Keratinocyte (primary cell): Measurements from ENCODE around the gene RAB30. TPM values are rescaled to one million over a fixed set of nuclear protein-coding genes. Genes with fewer than 3 reads are reported as not detected.

ENCODE experiments used
- DNase-seq: peaks from one replicate; pipeline ENCODE4 v3.0.0-alpha.2; 2011; ENCODE audit warnings: low read depth, missing footprints, low spot score
- FAIRE-seq: peaks from 2 replicates; lab custom pipeline; 2011; peaks lifted over from hg19 to GRCh38; lab: Jason Lieb, UNC
- H2AFZ ChIP-seq: 2 replicates; pipeline ENCODE4 v1.6.0; 2012; ENCODE audit warnings: low read length, control low read depth, inconsistent platforms; ENCODE audit not compliant: control insufficient read depth
- H3K27ac ChIP-seq: 2 replicates; pipeline ENCODE4 v1.5.1; 2011; ENCODE audit warnings: low read length; ENCODE audit not compliant: control insufficient read depth, insufficient read depth
- H3K27me3 ChIP-seq: 3 replicates; pipeline ENCODE4 v1.6.0; 2011; ENCODE audit warnings: low read length; ENCODE audit not compliant: control insufficient read depth, insufficient read depth; ENCODE audit errors: extremely low read depth
- H3K36me3 ChIP-seq, 2 experiments: 2 replicates in 1 of 2; 3 replicates in 1 of 2; pipeline ENCODE4 v1.5.1; 2011; ENCODE audit warnings: low read length in 2 of 2, mild to moderate bottlenecking in 1 of 2; ENCODE audit not compliant: control insufficient read depth in 2 of 2, insufficient read depth in 2 of 2; ENCODE audit errors: extremely low read depth in 1 of 2
- H3K4me1 ChIP-seq: 3 replicates; pipeline ENCODE4 v1.5.1; 2011; ENCODE audit warnings: low read length; ENCODE audit not compliant: control insufficient read depth, insufficient read depth; ENCODE audit errors: extremely low read depth
- H3K4me2 ChIP-seq: 3 replicates; pipeline ENCODE4 v1.6.0; 2011; ENCODE audit warnings: low read depth, low read length; ENCODE audit not compliant: control insufficient read depth, insufficient read depth; ENCODE audit errors: extremely low read depth
- H3K4me3 ChIP-seq, 3 experiments: fragments of 200-600 bp in 1 of 3; sonication (generic) in 1 of 3; 2 replicates in 2 of 3; 3 replicates in 1 of 3; pipeline ENCODE4 v1.5.1; 2011 to 2016; ENCODE audit warnings: low read length in 3 of 3, mild to moderate bottlenecking in 3 of 3, control low read depth in 2 of 3, inconsistent platforms in 1 of 3, low read depth in 1 of 3, mixed read lengths in 1 of 3, mixed run types in 1 of 3, moderate library complexity in 1 of 3; ENCODE audit not compliant: control insufficient read depth in 2 of 3, insufficient read depth in 2 of 3; ENCODE audit errors: extremely low read depth in 1 of 3
- H3K79me2 ChIP-seq: 2 replicates; pipeline ENCODE4 v1.6.0; 2012; ENCODE audit warnings: low read length; ENCODE audit not compliant: control insufficient read depth, insufficient read depth
- H3K9ac ChIP-seq: 3 replicates; pipeline ENCODE4 v1.6.0; 2011; ENCODE audit warnings: low read length; ENCODE audit not compliant: control insufficient read depth, insufficient read depth; ENCODE audit errors: extremely low read depth
- H3K9me1 ChIP-seq: 3 replicates; pipeline ENCODE4 v1.6.0; 2011; ENCODE audit warnings: low read length; ENCODE audit not compliant: control insufficient read depth, insufficient read depth; ENCODE audit errors: extremely low read depth
- H3K9me3 ChIP-seq: 2 replicates; pipeline ENCODE4 v1.5.1; 2012; ENCODE audit warnings: low read depth, low read length; ENCODE audit not compliant: control insufficient read depth
- H4K20me1 ChIP-seq: 3 replicates; pipeline ENCODE4 v1.6.0; 2011; ENCODE audit warnings: low read length; ENCODE audit not compliant: control insufficient read depth, insufficient read depth; ENCODE audit errors: extremely low read depth
- EZH2 ChIP-seq: IDR thresholded peaks from one replicate; pipeline ENCODE4 v1.6.1; 2012; ENCODE audit warnings: inconsistent platforms, mild to moderate bottlenecking, low read length, moderate library complexity
- dilution Hi-C: fragments of 300-500 bp; cut with MboI; formaldehyde crosslinking; loops from one replicate; pipeline ENCODE4 v1.7.0; 2020; ENCODE audit warnings: low sequenced_read_pairs; ENCODE audit not compliant: extremely low pct_ligation_motif_present
- polyA plus RNA-seq, 5 experiments: library from polyadenylated mRNA; depleted of rRNA in 3 of 5; stranded (reverse) in 3 of 5; stranded (forward) in 1 of 5; unstranded in 1 of 5; fragments of >200 nt; gene quantifications; 1 replicate in 1 of 5; 2 replicates in 3 of 5; 3 replicates in 1 of 5; pipeline versions ENCODE4 v1.2.1 to v1.2.3, GENCODE V29; 2011 to 2012; ENCODE audit warnings: missing spikeins in 2 of 5, low read depth in 1 of 5, low replicate concordance in 1 of 5
- TF ChIP-seq, protein P1 (sequence below), 3 experiments: IDR thresholded peaks in 1 of 3; conservative IDR thresholded peaks in 1 of 3; optimal IDR thresholded peaks in 1 of 3; 2 replicates in 2 of 3; 3 replicates in 1 of 3; pipeline versions ENCODE3 to v1.5.1; 2011; ENCODE audit warnings: low read length in 3 of 3, mild to moderate bottlenecking in 3 of 3, moderate library complexity in 2 of 3, control low read depth in 1 of 3, inconsistent platforms in 1 of 3; ENCODE audit not compliant: insufficient read depth in 2 of 3; ENCODE audit errors: extremely low read depth in 1 of 3

RAB30 gene
- polyA plus RNA-seq, 1 donor (not counting 4 experiments of a cell fraction or from before 2014, with no cell fraction given) = 9.3 TPM

DNA sequence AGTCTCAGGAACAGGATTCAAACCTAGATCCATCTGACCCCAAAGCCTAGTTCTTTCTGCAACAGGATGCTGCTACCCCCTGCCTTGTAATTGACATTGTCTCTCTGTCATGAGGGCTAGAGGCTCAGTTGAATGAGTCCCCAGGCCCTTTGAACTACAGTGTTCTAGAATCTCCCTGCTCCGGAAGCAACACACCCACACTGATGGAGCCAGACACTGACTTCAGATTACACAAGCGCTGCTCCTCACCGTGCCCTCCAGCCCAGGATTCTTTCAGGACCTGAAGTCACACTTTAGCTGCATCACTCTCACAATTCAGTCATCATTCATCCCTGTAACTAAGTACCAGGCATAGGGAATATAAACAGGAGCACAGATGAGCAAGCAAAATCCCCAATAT is 69.6 kb downstream of the RAB30 start:
- FAIRE-seq (no peak), DNase-seq (no peak)
- peaks cover 10% of the 10 kb centered on the region for H3K4me1 ChIP-seq
- no peak overlapping the region for H3K9ac ChIP-seq
- no peaks in the 10 kb centered on the region for H3K36me3 ChIP-seq
- no peak overlapping the region for H3K4me3 ChIP-seq
- TF ChIP-seq, protein P1, sequence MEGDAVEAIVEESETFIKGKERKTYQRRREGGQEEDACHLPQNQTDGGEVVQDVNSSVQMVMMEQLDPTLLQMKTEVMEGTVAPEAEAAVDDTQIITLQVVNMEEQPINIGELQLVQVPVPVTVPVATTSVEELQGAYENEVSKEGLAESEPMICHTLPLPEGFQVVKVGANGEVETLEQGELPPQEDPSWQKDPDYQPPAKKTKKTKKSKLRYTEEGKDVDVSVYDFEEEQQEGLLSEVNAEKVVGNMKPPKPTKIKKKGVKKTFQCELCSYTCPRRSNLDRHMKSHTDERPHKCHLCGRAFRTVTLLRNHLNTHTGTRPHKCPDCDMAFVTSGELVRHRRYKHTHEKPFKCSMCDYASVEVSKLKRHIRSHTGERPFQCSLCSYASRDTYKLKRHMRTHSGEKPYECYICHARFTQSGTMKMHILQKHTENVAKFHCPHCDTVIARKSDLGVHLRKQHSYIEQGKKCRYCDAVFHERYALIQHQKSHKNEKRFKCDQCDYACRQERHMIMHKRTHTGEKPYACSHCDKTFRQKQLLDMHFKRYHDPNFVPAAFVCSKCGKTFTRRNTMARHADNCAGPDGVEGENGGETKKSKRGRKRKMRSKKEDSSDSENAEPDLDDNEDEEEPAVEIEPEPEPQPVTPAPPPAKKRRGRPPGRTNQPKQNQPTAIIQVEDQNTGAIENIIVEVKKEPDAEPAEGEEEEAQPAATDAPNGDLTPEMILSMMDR (optimal IDR thresholded peaks at IDR 0.05 in 1 of 3, IDR thresholded peaks at IDR 0.05 in 1 of 3, conservative IDR thresholded peaks at IDR 0.05 in 1 of 3; ENCODE audit: extremely low read depth in 1 of 3, insufficient read depth in 2 of 3, low read length in 3 of 3) = no peak
- TF ChIP-seq EZH2 = no peak
- H3K9me3 ChIP-seq = no peaks in the 10 kb centered on the region
- H3K9me1 ChIP-seq = no peaks in the 10 kb centered on the region
- H3K27me3 ChIP-seq = no peaks in the 10 kb centered on the region
- H3K27ac ChIP-seq = no peak overlapping the region
- H2AFZ ChIP-seq = no peak overlapping the region
- H4K20me1 ChIP-seq = no peaks in the 10 kb centered on the region
- dilution Hi-C loops = no loop called here
- H3K4me2 ChIP-seq = no peak overlapping the region
- no peaks in the 10 kb centered on the region for H3K79me2 ChIP-seq

- no peaks in the 10 kb centered on the region for H3K79me2 ChIP-seq
- no peak overlapping the region for H3K4me3 ChIP-seq
- H3K9me3 ChIP-seq = no peaks in the 10 kb centered on the region
- peaks cover 25% of the 10 kb centered on the region for H3K4me1 ChIP-seq
- H3K9me1 ChIP-seq = no peaks in the 10 kb centered on the region
- FAIRE-seq (no peak), DNase-seq (no peak)
- H4K20me1 ChIP-seq = no peaks in the 10 kb centered on the region
- no peak overlapping the region for H3K27ac ChIP-seq
- no peak overlapping the region for H2AFZ ChIP-seq
- H3K36me3 ChIP-seq = no peaks in the 10 kb centered on the region
- H3K27me3 ChIP-seq = no peaks in the 10 kb centered on the region
- H3K4me2 ChIP-seq = no peak overlapping the region
- dilution Hi-C loops = no loop called here
- no peak for TF ChIP-seq EZH2
- TF ChIP-seq, protein P1 (optimal IDR thresholded peaks at IDR 0.05 in 1 of 3, IDR thresholded peaks at IDR 0.05 in 1 of 3, conservative IDR thresholded peaks at IDR 0.05 in 1 of 3; ENCODE audit: extremely low read depth in 1 of 3, insufficient read depth in 2 of 3, low read length in 3 of 3) = no peak
- H3K9ac ChIP-seq = no peak overlapping the region
Observed at GRCh38 chr11:83000381-83000780, 71.3 kb downstream of the RAB30 start.
